Measurements from ENCODE around the gene CCL14.
"Not testable (repeated sequence)": the region's sequence is repeated elsewhere in the genome, so short reads cannot be mapped to it uniquely, and the experiment has no call there.

The CCL14 gene

GRCh38 chr17:35986643-35987042 is at the start of gene CCL14:
CCL14 (minus strand) TSS chr17:35986729; CDS start chr17:35986649, 80 bp downstream.
- DNase-seq (ENCODE audit: low read depth, low spot score): no peak

- DNase-seq (ENCODE audit: low read depth, low spot score): no peak
These were observed 49.7 kb upstream of the CCL14 start for GRCh38 chr17:36036235-36036634.

GRCh38 chr17:36034127-36034526 is 47.6 kb upstream of the CCL14 start:
- DNase-seq (ENCODE audit: low read depth, low spot score): no peak

GRCh38 chr17:36030956-36031355 is 44.4 kb upstream of the CCL14 start:
- no peak for DNase-seq (ENCODE audit: low read depth, low spot score)

GRCh38 chr17:36027761-36028160 is 41.2 kb upstream of the CCL14 start:
- DNase-seq (ENCODE audit: low read depth, low spot score): no peak

- DNase-seq (ENCODE audit: low read depth, low spot score): no peak
These were observed 37.8 kb upstream of the CCL14 start for GRCh38 chr17:36024106-36024869.

- DNase-seq (ENCODE audit: low read depth, low spot score): no peak
These were observed 32.9 kb upstream of the CCL14 start for GRCh38 chr17:36019423-36019822.

GRCh38 chr17:36017799-36018198 is 31.3 kb upstream of the CCL14 start, which contains the start of gene CCL23:
CCL23 (minus strand) TSS chr17:36017972; CDS start chr17:36017897, 75 bp downstream.
- no peak for DNase-seq (ENCODE audit: low read depth, low spot score)

GRCh38 chr17:36016555-36016954 is 30.0 kb upstream of the CCL14 start:
- DNase-seq (ENCODE audit: low read depth, low spot score): no peak

- DNase-seq (ENCODE audit: low read depth, low spot score): not testable (repeated sequence)
These were observed 29.4 kb upstream of the CCL14 start for GRCh38 chr17:36015895-36016294.

GRCh38 chr17:36014946-36015345 is 28.4 kb upstream of the CCL14 start:
- no peak for DNase-seq (ENCODE audit: low read depth, low spot score)

- DNase-seq (ENCODE audit: low read depth, low spot score): no peak
These were observed 24.7 kb upstream of the CCL14 start for GRCh38 chr17:36011201-36011600.

GRCh38 chr17:36008998-36009665 is 22.6 kb upstream of the CCL14 start:
- no peak for DNase-seq (ENCODE audit: low read depth, low spot score)

GRCh38 chr17:36004594-36005108 is 18.1 kb upstream of the CCL14 start:
- DNase-seq (ENCODE audit: low read depth, low spot score): no peak

GRCh38 chr17:36002631-36003030 is 16.1 kb upstream of the CCL14 start:
- no peak for DNase-seq (ENCODE audit: low read depth, low spot score)

GRCh38 chr17:36001862-36002603 is 15.5 kb upstream of the CCL14 start:
- DNase-seq (ENCODE audit: low read depth, low spot score): no peak

GRCh38 chr17:36001110-36001771 is 14.7 kb upstream of the CCL14 start, which contains the start of gene CCL15:
CCL15 (minus strand) TSS chr17:36001553; CDS start chr17:36001492, 61 bp downstream.
- DNase-seq (ENCODE audit: low read depth, low spot score): no peak

GRCh38 chr17:36000732-36001109 is 14.2 kb upstream of the CCL14 start:
- no peak for DNase-seq (ENCODE audit: low read depth, low spot score)

- DNase-seq (ENCODE audit: low read depth, low spot score): no peak
These were observed 12.2 kb upstream of the CCL14 start for GRCh38 chr17:35998756-35999155.

- no peak for DNase-seq (ENCODE audit: low read depth, low spot score)
These were observed 11.6 kb upstream of the CCL14 start for GRCh38 chr17:35998018-35998545.

- DNase-seq (ENCODE audit: low read depth, low spot score): not testable (repeated sequence)
These were observed 8.8 kb upstream of the CCL14 start for GRCh38 chr17:35995346-35995745.

Data from activated naive CD8-positive, alpha-beta T cell treated with anti-CD3 and anti-CD28 coated beads, Interleukin-2, amount 50 U/mL, for 16 hours (primary cell).